GM21360 (cell line): ENCODE measurements around the gene CRYBG3.

Source experiments
- ATAC-seq: cut with Tn5 transposase; IDR thresholded peaks from one replicate; pipeline ENCODE4 v1.9.1; 2021; ENCODE audit warnings: mild to moderate bottlenecking, moderate library complexity; ENCODE audit not compliant: unreplicated experiment

The CRYBG3 gene

DNA sequence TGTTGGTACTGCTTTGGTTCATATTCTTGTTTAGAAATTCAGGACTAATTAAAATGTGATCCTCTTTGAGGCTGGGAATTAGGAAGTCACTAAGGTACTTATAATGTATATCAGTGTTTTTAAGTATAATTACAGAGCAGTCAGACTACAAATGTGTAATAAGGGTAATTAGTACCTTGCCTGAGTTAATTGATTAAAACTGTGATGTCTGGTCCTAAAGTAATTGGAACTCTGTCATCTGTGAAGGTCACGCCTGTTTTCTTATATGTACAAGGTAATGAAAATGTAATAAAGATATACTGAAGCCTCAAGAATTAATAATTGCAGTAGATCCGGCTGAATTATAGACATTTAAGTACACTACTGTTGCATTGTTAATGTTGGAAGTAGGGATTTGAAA is 117.6 kb downstream of the CRYBG3 start:
- no peak for ATAC-seq

DNA sequence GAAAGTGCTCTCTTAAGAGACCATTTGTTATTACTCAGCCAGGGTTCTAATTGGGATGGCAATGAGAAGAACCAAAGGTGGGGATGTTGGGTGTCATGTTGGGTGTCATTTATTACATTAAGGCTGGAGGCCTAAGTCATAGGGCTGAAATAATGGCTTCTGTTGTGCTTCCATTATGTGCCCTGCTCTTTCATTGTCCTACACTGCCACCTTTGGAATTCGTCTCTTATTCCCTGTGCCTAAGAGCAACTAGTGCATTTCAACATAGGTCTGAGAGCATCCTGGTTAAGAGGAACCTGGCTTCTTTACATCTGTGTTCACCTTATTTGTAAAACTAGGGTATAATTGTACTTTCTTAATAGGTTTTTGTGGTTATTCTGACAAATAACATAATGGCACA is 118.2 kb downstream of the CRYBG3 start:
- ATAC-seq: no peak

DNA sequence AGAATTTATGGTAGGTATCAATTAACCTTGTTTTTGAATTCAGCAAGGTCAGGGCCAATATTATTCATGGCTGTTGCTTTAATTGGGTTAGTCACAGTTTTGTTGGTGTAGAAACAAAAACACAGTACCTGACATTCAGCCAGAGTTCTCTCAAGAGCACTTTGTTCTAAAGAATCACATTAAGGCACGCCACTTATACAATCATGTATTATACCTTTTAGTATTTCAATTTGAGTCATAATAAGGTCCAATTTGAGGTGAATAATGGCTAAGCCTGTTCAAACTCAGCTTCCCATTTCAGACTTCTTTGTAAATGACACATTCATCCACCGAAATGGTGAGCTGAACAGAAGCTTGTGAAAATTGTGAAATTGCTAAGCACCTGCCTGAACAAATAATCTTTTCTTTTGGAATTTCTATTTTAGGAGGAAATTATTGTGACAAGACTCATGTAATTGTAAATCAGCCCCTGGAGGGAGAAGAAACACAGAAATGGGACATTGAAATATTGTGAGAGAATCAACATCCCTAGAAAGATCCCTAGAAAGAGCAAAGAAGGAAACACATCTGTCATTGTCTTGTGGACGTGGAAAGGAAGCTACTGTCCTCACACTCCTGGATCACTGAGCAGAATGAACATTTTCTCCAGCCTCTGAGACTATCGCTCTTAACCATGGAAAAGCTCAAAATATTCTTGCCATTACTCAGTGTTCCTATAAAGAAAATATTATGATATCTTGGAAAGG is 121.2 kb downstream of the CRYBG3 start:
- no peak for ATAC-seq

DNA sequence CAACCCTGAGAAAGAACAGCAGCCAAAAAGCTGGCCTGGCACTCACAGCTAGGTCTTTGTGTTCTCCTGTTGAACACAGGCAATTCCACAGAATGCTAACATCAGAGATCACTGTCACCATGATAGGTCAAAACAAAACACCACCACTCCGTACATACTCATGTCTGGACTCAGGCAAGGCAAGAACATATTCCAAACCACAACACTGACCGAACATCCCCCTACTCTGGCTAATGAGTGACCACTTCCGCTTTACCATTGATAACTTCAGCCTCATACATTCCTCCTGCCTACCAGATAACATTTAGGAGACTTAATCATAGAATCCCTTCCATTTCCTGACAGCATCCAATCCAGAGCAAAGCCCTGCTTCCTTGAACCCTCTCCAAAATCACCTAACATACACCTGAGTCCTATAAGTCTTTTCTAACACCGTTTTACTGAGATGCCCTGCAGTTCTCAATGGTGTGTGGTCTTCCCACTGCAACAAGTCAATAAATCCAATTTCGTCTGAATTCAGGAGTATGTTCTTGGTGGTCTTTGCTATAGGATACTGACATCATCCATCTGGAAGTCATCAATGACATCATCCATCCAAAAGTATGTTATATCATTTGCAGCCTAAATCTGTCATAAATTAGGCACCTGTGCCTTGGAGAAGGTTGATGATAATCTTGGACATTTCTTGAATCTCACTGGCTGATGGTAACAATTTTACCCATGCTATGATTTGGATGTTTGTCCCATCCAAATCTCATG is 126.7 kb downstream of the CRYBG3 start:
- ATAC-seq: no peak

DNA sequence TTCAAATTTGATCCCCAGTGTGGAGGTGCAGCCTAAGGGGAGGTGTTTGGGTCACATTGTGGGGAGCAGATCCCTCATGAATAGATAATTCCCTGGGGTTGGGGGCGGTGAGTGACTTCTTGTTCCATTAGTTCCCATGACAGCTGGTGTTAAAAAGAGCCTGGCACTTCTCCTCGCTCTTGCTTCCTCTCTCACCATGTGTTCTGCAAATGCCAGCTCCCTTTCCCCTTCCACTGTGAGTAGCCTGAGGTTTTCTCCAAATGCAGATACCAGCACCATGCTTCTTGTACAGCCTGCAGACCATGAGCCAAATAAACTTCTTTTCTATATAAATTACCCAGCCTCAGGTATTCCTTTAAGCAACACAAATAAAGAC is 127.3 kb downstream of the CRYBG3 start:
- no peak for ATAC-seq

DNA sequence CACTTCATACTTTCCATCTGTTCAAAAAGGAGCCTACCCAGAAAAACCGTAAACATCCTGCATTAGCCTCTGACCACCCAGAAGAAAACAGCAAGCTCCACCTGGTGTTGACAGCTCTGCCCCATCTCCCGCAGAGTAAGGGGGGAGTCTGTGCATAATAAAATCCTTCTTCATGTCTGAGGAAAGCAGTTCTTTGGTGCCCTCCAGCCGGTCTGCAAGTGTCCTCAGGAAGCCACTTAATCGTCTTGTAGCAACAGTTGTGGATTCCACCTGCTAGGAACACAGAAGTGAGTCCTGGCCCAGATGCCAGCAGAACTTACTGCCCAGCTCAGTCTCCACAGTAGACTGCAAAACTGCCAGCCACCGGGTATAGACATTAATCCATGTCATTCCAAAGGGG is 127.9 kb downstream of the CRYBG3 start:
- no peak for ATAC-seq

DNA sequence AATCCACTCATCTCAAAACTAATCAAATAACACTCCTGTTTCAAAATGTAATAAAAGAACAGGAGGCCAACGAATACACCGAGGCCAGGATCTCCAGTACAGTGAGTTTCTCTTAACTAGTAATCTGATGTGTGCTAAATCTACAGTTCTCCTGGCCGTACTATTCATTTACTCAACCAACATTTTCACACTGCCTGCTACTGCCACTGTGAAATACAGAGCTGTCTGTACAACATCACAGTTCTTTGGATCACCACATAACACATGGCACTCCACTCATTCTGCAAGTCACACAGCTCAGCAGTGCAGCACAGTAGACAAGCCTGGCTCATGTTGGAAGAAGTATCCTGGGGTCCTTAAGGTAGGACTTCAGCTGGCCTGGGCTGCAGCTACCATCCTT is 128.5 kb downstream of the CRYBG3 start:
- ATAC-seq: no peak

DNA sequence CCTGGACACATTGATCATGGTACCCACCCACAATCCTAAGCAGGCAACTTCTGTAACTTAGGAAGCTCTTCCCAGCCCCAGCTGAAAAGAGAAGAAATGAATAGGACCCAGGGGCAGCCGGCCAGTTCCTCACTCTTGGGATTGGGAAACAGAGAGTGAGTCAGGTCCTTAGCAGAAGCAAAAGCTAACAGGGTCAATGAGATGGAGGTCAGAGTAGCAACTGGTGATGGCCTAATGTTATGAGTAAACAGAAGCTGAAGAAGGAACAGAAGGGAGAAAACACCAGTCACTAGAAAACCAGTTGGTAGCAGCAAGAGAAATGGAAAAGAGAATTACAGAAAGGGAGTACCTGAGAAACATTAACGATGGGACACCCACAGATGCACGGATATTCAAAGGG is 130.5 kb downstream of the CRYBG3 start:
- no peak for ATAC-seq

DNA sequence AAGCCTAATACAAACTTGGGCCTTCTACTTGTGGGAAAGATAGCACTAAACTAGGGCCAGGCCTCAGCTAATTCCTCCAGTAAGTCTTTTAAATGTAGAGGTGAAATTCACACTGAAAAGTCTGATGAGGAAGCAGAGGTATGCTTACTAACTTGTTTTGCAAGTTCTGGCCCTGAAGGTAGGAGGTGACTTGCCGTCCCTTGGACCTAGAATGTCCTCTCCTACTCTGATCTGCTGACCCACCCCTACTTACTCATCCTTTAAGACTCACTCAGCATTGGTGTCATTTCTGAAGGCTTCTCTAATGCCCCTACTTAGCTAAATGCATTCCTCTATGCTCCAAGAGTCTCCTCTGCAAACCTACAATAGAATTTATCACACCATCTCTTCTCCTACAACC is 131.1 kb downstream of the CRYBG3 start:
- ATAC-seq: no peak

DNA sequence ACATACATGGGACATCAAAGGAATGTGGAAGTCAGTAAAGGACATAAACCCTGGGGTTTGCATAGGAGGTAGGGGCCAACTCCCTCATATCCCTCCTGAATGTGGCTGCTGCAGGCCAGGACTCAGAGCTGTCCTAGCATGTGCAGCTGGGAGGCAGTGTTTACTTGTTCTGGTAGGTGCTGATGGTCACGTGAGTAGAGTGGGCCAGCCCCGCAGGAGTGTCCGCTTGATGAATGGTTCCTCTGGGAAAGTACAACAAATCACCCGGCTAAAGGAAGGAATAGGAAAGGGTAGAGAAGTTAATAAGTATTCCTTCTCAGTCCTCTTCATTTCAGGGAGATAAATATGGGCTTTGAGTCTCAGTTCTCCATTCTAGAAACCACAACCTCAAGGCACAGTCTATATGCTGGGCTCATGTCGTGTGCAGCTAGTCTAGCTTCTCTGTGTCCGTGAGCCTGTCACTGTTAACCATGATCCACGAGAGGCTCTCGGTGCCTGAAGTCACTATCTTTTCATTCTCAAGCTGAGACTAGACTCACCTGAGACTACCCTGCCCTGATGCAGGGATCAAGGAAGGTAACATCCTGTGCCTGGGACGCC is 132.5 kb downstream of the CRYBG3 start:
- peak; percentile 58 for ATAC-seq

DNA sequence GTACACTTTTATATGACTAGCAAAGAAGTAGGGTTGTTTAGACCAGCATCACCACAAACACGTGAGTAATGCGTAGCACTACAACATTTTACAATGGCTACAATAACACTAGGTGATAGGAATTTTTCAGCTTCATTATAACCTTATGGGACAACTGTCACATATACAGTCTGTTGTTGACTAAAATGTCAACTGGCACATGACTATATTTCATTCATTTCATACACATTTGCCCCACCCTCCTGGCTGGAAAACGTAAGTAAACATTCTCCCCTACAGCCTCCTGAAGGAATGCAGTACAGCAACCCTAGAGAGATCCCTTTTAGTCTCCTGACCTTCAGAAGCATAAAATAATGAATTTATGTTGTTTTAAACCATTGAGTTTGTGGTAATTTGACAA is 134.2 kb downstream of the CRYBG3 start:
- ATAC-seq: no peak

DNA sequence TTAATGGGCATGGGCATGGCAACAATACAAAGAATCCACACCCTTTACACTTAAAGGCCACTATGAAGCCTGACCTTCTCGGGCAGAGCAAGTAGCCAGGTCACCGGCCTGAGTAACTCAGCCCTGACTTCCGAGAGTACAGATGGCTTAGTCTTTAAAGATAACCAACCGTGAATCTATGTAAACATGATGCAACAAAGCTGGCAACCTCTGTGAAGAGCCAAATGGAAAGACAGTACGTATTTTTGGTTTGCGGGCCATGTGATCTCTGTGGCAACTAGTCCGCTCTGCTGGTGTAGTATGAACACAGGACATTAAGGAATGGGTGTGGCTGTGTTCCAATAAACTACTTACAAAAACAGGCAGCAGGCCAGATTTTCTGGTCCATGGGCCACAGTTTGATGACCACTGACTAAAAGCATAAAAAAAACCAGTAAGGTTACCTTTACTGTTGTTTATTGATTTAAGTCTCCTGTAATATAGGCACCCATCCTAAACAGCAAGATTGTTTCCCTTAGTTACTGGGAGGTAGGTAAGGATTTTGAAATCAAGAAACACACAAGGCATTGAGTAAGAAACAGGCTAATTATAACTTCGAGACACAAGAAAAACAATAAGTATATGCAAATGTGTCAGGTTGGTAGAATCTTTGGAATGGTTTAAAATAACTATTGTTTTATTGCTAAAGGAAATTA is 136.0 kb downstream of the CRYBG3 start:
- no peak for ATAC-seq

DNA sequence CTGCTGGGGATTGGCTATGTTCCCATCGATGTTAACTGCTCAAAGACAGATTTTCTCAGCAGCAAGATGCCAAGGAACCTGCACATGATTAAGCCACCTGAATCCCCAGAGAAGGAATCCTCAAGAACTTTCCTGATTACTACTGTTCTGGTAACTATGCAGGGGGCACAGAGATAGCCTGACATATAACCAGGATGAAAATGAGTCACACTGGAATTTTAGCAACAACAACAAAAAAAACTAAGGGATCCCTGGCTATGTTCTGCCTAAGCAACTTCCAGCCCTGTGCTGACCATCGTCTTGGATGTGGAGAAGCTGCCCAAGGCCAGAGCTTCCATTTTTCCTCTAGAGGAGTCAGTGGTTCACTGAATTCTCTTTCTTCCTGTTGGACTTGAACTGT is 136.6 kb downstream of the CRYBG3 start:
- no peak for ATAC-seq

DNA sequence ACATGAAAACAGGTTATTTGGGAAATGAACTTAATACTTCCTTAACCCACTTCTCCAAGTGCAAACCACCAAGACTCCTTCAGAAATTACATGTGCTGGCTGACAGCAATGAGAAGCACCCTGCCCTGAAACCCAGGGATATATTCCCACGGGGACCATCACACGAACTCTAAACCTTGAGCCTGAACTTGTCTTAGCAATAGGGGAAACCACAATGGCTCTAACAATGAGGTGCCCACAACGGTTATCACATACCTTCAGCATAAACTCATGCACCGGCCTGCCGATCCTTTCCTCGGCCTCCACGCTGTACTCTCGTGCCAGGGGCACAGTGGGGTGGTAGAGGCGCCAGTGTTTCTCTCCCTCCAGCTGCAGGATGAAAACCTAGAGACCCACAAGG is 137.0 kb downstream of the CRYBG3 start:
- no peak for ATAC-seq

DNA sequence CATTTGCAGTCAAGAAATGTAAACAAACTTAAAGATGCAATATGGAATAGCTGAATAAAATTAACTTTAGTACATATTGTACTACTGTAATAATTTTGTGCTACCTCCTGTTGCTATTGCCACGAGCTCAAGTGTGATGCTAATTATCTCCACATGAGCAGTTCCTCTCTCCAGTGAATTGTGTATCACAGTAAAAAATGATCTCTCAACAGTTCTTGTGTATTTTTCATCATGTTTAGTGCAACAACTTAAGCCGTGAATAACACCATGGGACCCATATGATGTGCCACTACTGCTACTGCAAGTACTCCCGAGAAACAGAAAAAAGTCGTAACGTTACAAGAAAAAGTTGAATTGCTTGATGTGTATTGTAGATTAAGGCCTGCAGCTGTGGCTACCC is 138.1 kb downstream of the CRYBG3 start:
- no peak for ATAC-seq

DNA sequence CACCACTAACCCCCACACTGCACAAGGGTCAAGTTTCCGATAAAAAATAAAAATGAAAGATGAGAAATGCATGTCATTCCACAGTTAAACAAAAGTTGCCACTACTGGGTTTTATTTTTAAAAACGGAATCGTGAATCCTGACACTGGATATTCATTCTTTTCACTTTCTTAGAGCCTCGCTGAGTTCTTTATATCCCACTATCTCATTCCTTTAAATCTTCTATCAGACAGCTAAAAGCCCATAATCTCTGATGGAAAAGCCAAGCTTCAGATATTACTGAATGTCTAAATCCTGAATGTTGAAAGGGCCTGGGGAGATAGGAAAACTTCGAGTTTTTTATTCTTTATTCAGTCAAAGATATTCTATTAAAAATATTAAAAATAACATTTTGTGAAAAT is 138.7 kb downstream of the CRYBG3 start:
- no peak for ATAC-seq

DNA sequence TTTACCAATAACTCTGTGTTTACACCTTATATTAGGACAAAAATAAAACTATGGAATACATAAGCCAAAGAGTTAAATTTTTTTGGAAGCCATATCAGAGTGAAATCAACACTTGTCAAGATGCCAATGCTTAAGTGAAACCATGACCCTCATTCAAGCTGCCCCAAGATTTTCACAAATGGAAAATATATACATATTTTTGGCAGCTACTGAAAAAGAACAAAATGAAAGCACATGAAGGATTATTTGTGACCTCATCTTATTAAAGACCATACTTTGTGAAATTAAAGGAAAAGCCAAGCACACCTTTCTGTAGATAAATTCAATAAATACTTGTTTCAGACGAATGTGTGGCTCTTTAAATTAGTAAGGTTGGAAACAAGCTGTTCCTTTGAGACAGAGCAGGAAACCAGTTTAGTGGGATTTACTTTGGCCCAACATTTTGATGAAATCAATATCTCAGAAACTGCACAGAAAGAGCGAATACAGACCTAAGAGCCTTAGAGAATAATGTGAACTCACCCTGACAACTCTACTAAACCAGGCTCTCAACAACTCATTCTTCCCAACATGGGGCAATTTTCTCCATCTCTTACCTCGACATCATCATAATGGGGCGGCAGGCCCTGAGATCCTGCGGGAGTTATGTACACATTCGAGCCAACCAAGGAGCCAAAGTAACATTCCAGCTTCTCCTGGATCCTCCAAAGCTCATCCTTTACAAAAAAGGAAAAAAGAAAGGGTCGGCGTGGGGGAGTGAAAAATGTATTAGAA is 139.4 kb downstream of the CRYBG3 start:
- ATAC-seq: no peak

DNA sequence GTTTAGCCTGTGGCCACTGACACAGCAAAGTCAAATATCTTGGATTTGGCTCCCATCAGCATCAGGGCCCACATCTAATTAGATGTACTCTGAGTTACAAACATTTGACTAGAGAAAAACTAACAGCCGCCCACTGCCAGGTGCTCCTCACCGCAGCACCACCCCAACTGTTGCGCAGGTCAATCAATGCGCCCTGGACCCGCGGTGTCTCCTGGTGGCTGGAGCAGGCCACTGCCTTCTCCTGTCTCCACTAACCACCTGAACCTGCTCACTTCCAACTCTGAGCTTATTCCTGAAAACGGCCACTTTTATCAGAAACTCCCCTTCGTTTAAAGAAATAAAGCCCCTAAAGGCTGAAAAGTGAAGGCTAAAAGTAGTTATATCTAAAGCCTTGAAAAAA is 146.2 kb downstream of the CRYBG3 start:
- ATAC-seq: no peak

DNA sequence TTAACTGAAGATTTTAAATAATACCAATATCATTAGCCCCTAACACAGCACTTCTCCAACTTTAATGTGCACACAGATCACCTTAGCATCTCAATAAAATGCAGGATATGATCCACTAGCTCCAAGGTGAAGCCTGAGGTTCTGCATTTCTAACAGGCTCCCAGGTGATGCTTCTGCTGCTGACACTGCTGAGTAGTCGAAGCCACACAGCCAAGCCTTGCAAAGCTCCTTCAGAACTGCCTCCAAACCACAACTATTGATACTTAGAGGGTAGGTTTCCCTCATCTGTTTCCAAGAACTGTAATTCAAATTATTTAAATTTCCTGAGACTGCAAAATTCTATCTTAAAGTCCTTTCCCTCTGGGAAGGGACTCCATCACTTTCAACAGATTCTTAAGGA is 146.6 kb downstream of the CRYBG3 start:
- no peak for ATAC-seq

DNA sequence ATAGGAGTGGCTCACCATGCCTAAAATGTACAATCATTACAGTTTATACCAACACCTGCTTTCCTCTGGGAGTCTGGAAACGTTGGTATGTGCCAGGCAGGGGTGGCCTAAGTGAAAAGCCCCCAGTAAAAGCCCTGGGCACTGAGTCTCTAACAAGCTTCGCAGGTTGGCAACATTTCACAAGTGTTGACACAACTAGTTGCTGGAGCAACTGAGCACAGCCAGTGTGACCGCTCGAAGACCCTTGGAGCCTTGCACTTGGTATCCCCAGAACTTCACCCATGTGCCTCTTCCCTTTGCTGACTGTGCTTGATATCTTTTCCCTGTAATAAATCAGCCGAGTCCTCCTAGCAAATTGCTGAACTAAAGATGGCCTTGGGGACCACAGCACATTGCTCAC is 147.7 kb downstream of the CRYBG3 start:
- no peak for ATAC-seq

DNA sequence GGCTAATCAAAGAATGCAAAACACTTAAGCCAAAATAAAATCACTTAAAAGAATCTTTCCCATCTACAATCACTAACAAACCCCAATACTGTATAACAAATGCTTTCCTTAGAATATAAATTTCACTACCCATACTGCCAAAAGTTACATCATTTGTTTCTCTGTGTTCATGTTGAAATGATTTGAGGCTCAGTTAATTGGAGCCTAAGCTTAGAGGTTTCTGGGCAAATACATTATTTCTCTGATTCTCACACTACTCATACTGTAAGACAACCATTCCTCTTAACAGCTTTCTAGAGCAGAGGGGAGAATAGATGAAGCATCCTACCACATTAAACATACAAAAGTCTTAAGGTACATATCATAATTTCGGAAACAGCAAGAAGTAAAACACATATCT is 148.3 kb downstream of the CRYBG3 start:
- ATAC-seq: no peak
